H1 (cell line): ENCODE results near the gene POLN. TPM values are rescaled to one million over a fixed set of nuclear protein-coding genes. Genes with fewer than 3 reads are reported as not detected.

ENCODE experiments used
- CTCF ChIA-PET: fragments of 300-600 bp; sonication (Branson Sonifier 250); formaldehyde crosslinking; loops from one replicate; lab custom pipeline; 2021; ENCODE audit not compliant: partially characterized antibody; lab: Charles Lee
- POLR2A ChIA-PET: fragments of 300-600 bp; sonication (Branson Sonifier 250); formaldehyde crosslinking; loops from one replicate; lab custom pipeline; 2021; ENCODE audit warnings: inconsistent platforms; ENCODE audit not compliant: partially characterized antibody; lab: Charles Lee
- DNase-seq, 2 experiments: peaks; one replicate each; pipeline versions ENCODE4 v3.0.0 to v3.0.0-alpha.2; 2010 to 2022; ENCODE audit warnings: low spot score in 2 of 2, low read depth in 1 of 2, mixed read lengths in 1 of 2
- FAIRE-seq: peaks from 2 replicates; lab custom pipeline; 2011; peaks lifted over from hg19 to GRCh38; lab: Jason Lieb, UNC
- H2AFZ ChIP-seq: 2 replicates; pipeline ENCODE4 v1.8.1; 2012; ENCODE audit warnings: low read length, inconsistent platforms
- H2AK5ac ChIP-seq: 2 replicates; pipeline ENCODE4 v1.6.1; 2013; ENCODE audit warnings: low read depth, low read length
- H2BK120ac ChIP-seq: replicated peaks from 2 replicates; pipeline ENCODE3; 2013; ENCODE audit warnings: low read depth, low read length, inconsistent platforms
- H2BK12ac ChIP-seq: 2 replicates; pipeline ENCODE4 v1.6.1; 2013; ENCODE audit warnings: low read depth, low read length
- H2BK15ac ChIP-seq: 2 replicates; pipeline ENCODE4 v1.6.1; 2013; ENCODE audit warnings: low read length
- H2BK20ac ChIP-seq: 2 replicates; pipeline ENCODE4 v1.6.1; 2013; ENCODE audit warnings: low read length
- H2BK5ac ChIP-seq: 2 replicates; pipeline ENCODE4 v1.6.1; 2013; ENCODE audit warnings: low read depth, low read length
- H3K14ac ChIP-seq: 2 replicates; pipeline ENCODE4 v1.6.1; 2013; ENCODE audit warnings: inconsistent platforms; ENCODE audit not compliant: insufficient read length
- H3K18ac ChIP-seq: 2 replicates; pipeline ENCODE4 v1.6.1; 2013; ENCODE audit warnings: low read length; ENCODE audit errors: extremely low read depth
- H3K23ac ChIP-seq: 2 replicates; pipeline ENCODE4 v1.6.1; 2013; ENCODE audit warnings: inconsistent platforms; ENCODE audit not compliant: insufficient read length
- H3K23me2 ChIP-seq: 2 replicates; pipeline ENCODE4 v1.6.1; 2013; ENCODE audit warnings: low read depth, low read length
- H3K27ac ChIP-seq: 2 replicates; pipeline ENCODE4 v1.6.1; 2011; ENCODE audit warnings: low read depth, low read length, inconsistent platforms
- H3K27me3 ChIP-seq, 4 experiments: replicated peaks in 1 of 4; 1 replicate in 1 of 4; 2 replicates in 3 of 4; pipeline versions ENCODE4 v1.6.1 to v1.8.1; 2011 to 2013; ENCODE audit warnings: low read length in 3 of 4, mild to moderate bottlenecking in 3 of 4, inconsistent platforms in 2 of 4, mixed read lengths in 2 of 4, moderate library complexity in 1 of 4; ENCODE audit not compliant: control insufficient read depth in 3 of 4, insufficient read depth in 3 of 4; ENCODE audit errors: extremely low read depth in 1 of 4
- H3K36me3 ChIP-seq, 4 experiments: 2 replicates each; pipeline versions ENCODE4 v1.6.1 to v1.8.1; 2011 to 2013; ENCODE audit warnings: mild to moderate bottlenecking in 4 of 4, low read length in 3 of 4, moderate library complexity in 2 of 4, control low read depth in 1 of 4, inconsistent platforms in 1 of 4; ENCODE audit not compliant: insufficient read depth in 4 of 4, control insufficient read depth in 2 of 4
- H3K4ac ChIP-seq: replicated peaks from 2 replicates; pipeline ENCODE3; 2013; ENCODE audit warnings: low read length, low read depth, mixed read lengths, inconsistent platforms; ENCODE audit not compliant: insufficient read length
- H3K4me1 ChIP-seq, 4 experiments: replicated peaks in 1 of 4; 1 replicate in 1 of 4; 2 replicates in 3 of 4; pipeline versions ENCODE4 v1.6.1 to v1.8.1; 2011 to 2013; ENCODE audit warnings: low read length in 3 of 4, inconsistent platforms in 2 of 4, mixed read lengths in 1 of 4; ENCODE audit not compliant: insufficient read depth in 4 of 4, control insufficient read depth in 3 of 4
- H3K4me2 ChIP-seq, 2 experiments: 2 replicates each; pipeline versions ENCODE4 v1.6.1 to v1.8.1; 2011 to 2013; ENCODE audit warnings: low read depth in 2 of 2, low read length in 2 of 2, control low read depth in 1 of 2, inconsistent platforms in 1 of 2, mild to moderate bottlenecking in 1 of 2; ENCODE audit not compliant: insufficient read depth in 1 of 2
- H3K4me3 ChIP-seq, 4 experiments: fragments of 200-600, 300-600 bp in 1 of 4; sonication (generic), shearing (Covaris generic), sonication (Bioruptor Twin) in 1 of 4; 2 replicates each; pipeline versions ENCODE4 v1.5.1 to v1.8.1; 2011 to 2016; ENCODE audit warnings: low read length in 4 of 4, low read depth in 3 of 4, control low read depth in 2 of 4, inconsistent platforms in 2 of 4, mild to moderate bottlenecking in 2 of 4, mixed read lengths in 1 of 4, moderate library complexity in 1 of 4; ENCODE audit not compliant: insufficient read depth in 2 of 4; ENCODE audit errors: extremely low read depth in 1 of 4
- H3K56ac ChIP-seq: replicated peaks from 2 replicates; pipeline ENCODE3; 2013; ENCODE audit warnings: low read depth, mild to moderate bottlenecking, mixed read lengths, low read length, inconsistent platforms; ENCODE audit not compliant: insufficient read length
- H3K79me1 ChIP-seq: 2 replicates; pipeline ENCODE4 v1.6.1; 2013; ENCODE audit warnings: low read depth, low read length, control low read depth
- H3K79me2 ChIP-seq, 2 experiments: 2 replicates each; pipeline versions ENCODE4 v1.6.1 to v1.8.1; 2012 to 2013; ENCODE audit warnings: low read length in 2 of 2, mild to moderate bottlenecking in 2 of 2, inconsistent platforms in 1 of 2; ENCODE audit not compliant: insufficient read depth in 2 of 2, control insufficient read depth in 1 of 2
- H3K9ac ChIP-seq, 4 experiments: replicated peaks in 1 of 4; 1 replicate in 1 of 4; 2 replicates in 3 of 4; pipeline versions ENCODE4 v1.6.1 to v1.8.1; 2011 to 2013; ENCODE audit warnings: low read depth in 3 of 4, low read length in 3 of 4, control low read depth in 2 of 4, mild to moderate bottlenecking in 2 of 4, moderate library complexity in 2 of 4, inconsistent platforms in 1 of 4; ENCODE audit errors: extremely low read depth in 1 of 4
- H3K9me3 ChIP-seq, 2 experiments: 2 replicates each; pipeline versions ENCODE4 v1.6.1 to v1.8.1; 2012 to 2013; ENCODE audit warnings: mild to moderate bottlenecking in 2 of 2, moderate library complexity in 2 of 2, control low read depth in 1 of 2, inconsistent platforms in 1 of 2, low read depth in 1 of 2, low read length in 1 of 2, mixed read lengths in 1 of 2; ENCODE audit not compliant: insufficient read depth in 2 of 2
- H4K20me1 ChIP-seq, 2 experiments: replicated peaks in 1 of 2; 2 replicates each; pipeline versions ENCODE3 to v1.8.1; 2011 to 2013; ENCODE audit warnings: inconsistent platforms in 2 of 2, low read length in 2 of 2, mild to moderate bottlenecking in 1 of 2; ENCODE audit not compliant: insufficient read depth in 2 of 2, control insufficient read depth in 1 of 2
- H4K5ac ChIP-seq: 2 replicates; pipeline ENCODE4 v1.6.1; 2013; ENCODE audit warnings: low read length, low read depth, mixed read lengths, inconsistent platforms; ENCODE audit not compliant: insufficient read length
- H4K8ac ChIP-seq: 2 replicates; pipeline ENCODE4 v1.8.0; 2013; ENCODE audit warnings: mild to moderate bottlenecking, moderate library complexity, low read length, inconsistent platforms; ENCODE audit not compliant: insufficient read depth; ENCODE audit errors: extremely low read depth
- H4K91ac ChIP-seq: replicated peaks from 2 replicates; pipeline ENCODE3; 2013; ENCODE audit warnings: low read length, mixed read lengths, inconsistent platforms; ENCODE audit not compliant: insufficient read length
- BRCA1 ChIP-seq: IDR thresholded peaks from 2 replicates; pipeline ENCODE4 v1.6.1; 2012; ENCODE audit warnings: low read depth, low read length, improper control_type of control experiment
- RAD21 ChIP-seq, 2 experiments: IDR thresholded peaks in 1 of 2; conservative IDR thresholded peaks in 1 of 2; 2 replicates each; pipeline ENCODE4 v1.6.1; 2011; ENCODE audit warnings: low read depth in 2 of 2, low read length in 2 of 2, improper control_type of control experiment in 1 of 2, inconsistent platforms in 1 of 2, mild to moderate bottlenecking in 1 of 2, moderate library complexity in 1 of 2
- RNF2 ChIP-seq: fragments of 200-900, 300-1000 bp; sonication (generic); IDR thresholded peaks from 2 replicates; pipeline ENCODE4 v1.7.1; 2016; ENCODE audit warnings: borderline replicate concordance, low read depth, mild to moderate bottlenecking, antibody characterized with exemption, low read length; ENCODE audit not compliant: poor library complexity, severe bottlenecking; ENCODE audit errors: missing control alignments
- WGBS, 2 experiments: shearing (Covaris generic) in 1 of 2; methylation state at CpG; one replicate each; pipeline versions ENCODE4 v1.1.6 to v1.1.7; 2013 to 2015; ENCODE audit warnings: low lambda C conversion rate in 2 of 2, mixed read lengths in 2 of 2, inconsistent platforms in 1 of 2, low coverage in 1 of 2, missing lambda C conversion rate in 1 of 2; ENCODE audit not compliant: insufficient replicate concordance in 2 of 2, insufficient coverage in 1 of 2, insufficient read length in 1 of 2; ENCODE audit errors: extremely low coverage in 1 of 2, missing lambda C conversion rate in 1 of 2; 5-methylcytosine and 5-hydroxymethylcytosine counted together
- polyA plus RNA-seq, 7 experiments: library from polyadenylated mRNA; depleted of rRNA in 3 of 7; stranded (reverse) in 5 of 7; unstranded in 2 of 7; fragments of >200 nt in 5 of 7; fragments of 200-250 nt in 2 of 7; gene quantifications; 1 replicate in 5 of 7; 2 replicates in 1 of 7; 4 replicates in 1 of 7; pipeline versions ENCODE4 v1.2.1 to v1.2.3, GENCODE V29; 2011 to 2013; ENCODE audit warnings: missing spikeins in 2 of 7, mixed read lengths in 2 of 7
- total RNA-seq: library from RNA; stranded (reverse); fragmentation: NEBNext Ultra II Directional; extraction: Animal tissue kit (Norgen Biotek cat#: 25700); gene quantifications from 2 replicates; pipeline ENCODE4 v1.2.1, GENCODE V29; 2021

The POLN gene
- total and polyA plus RNA-seq, 2 of the 8 experiments (the other 6 are each of a cell fraction or from before 2014, with no cell fraction given) = 0.98 to 1.5 TPM

DNA sequence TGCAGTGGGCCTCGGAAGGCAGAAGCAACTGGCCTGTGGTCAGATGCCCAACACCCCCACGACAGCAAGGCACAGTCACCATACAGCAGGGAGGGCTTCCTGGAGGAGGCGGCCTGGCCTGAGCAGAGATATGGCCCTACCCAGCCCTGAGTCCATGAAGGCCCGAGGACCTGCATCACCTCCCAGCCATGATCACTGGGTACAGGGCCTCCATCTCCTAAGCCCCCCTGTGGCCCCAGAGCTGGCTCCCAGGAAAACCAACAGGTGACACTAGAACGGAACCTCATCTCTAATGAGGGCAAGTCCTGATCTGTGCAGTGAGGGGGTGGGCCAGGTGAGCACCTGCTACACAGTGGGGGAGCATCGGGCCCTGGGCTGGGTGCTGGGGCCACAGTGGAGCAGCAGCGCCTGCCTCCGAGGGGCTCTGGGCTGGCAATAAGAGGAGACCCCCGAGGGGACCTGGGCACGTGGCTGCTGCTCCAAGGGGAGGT is 46.2 kb upstream of the POLN start:
- Histone ChIP-seq H3K4me1 (peaks cover 0 to 8% (median 0%) of the 10 kb centered on the region in 4 experiments; a peak in 2 of 7 replicates), H2BK20ac (no peak overlapping the region), H2BK15ac (no peak overlapping the region), H3K23ac (no peak overlapping the region), H3K27ac (no peak overlapping the region), H3K36me3 (no peaks in the 10 kb centered on the region), H4K20me1 (peaks cover 0 to 5% of the 10 kb centered on the region in 2 experiments), H3K4ac (no peak overlapping the region), H3K23me2 (peaks cover 4% of the 10 kb centered on the region; the same call in 1 of the 2 replicates), H2BK5ac (no peak overlapping the region), H3K79me2 (no peaks in the 10 kb centered on the region), H3K9me3 (no peaks in the 10 kb centered on the region), H3K4me2 (no peak overlapping the region), H4K8ac (no peak overlapping the region), H3K14ac (no peak overlapping the region), H3K56ac (no peak overlapping the region), H3K27me3 (no peaks in the 10 kb centered on the region), H3K9ac (no peak overlapping the region), H2AFZ (no peak overlapping the region), H4K5ac (no peak overlapping the region), H3K79me1 (no peaks in the 10 kb centered on the region), H2BK12ac (no peak overlapping the region), H3K18ac (no peak overlapping the region), H2BK120ac (no peak overlapping the region), H2AK5ac (no peak overlapping the region), H3K4me3 (no peak overlapping the region), H4K91ac (no peak overlapping the region)
- POLR2A ChIA-PET = no interaction called here
- DNase-seq (no peak), FAIRE-seq (no peak)
- TF ChIP-seq BRCA1 (no peak), RNF2 (no peak), RAD21 (IDR thresholded peaks at IDR 0.05 in 1 of 2, conservative IDR thresholded peaks at IDR 0.05 in 1 of 2; ENCODE audit: low read depth in 2 of 2, low read length in 2 of 2) (no peak)
- CTCF ChIA-PET = no interaction called here
- WGBS, 2 experiments = 86% methylated on average over 10 of the region's 10 CpGs; no CpG with 5 or more reads in 1 of the 2 experiments
